Measurements from ENCODE around the gene KLHL2. TPM values are rescaled to one million over a fixed set of nuclear protein-coding genes. Genes with fewer than 3 reads are reported as not detected.
"Not testable (repeated sequence)": the region's sequence is repeated elsewhere in the genome, so short reads cannot be mapped to it uniquely, and the experiment has no call there.

The KLHL2 gene
- total RNA-seq, 4 donors from 2014 or later, result 23.1 to 42.6 (median 32.4) TPM

GRCh38 chr4:165222651-165222994 lies 15.3 kb downstream of the KLHL2 start:
- no peak for ATAC-seq (ENCODE audit: low FRiP score)
- TF ChIP-seq CTCF (IDR thresholded peaks at IDR 0.05), result no peak
- DNase-seq (ENCODE audit: low spot score), result no peak

- not testable (repeated sequence) for ATAC-seq (ENCODE audit: low FRiP score)
Observed at GRCh38 chr4:165227401-165227800, 20.0 kb downstream of the KLHL2 start.

GRCh38 chr4:165229490-165230200 lies 22.3 kb downstream of the KLHL2 start:
- not testable (repeated sequence) for ATAC-seq (ENCODE audit: low FRiP score); DNase-seq (ENCODE audit: low spot score)

More at GRCh38 chr4:165227401-165227800, 20.0 kb downstream of the KLHL2 start:
- not testable (repeated sequence) for DNase-seq (ENCODE audit: low spot score)

DNA sequence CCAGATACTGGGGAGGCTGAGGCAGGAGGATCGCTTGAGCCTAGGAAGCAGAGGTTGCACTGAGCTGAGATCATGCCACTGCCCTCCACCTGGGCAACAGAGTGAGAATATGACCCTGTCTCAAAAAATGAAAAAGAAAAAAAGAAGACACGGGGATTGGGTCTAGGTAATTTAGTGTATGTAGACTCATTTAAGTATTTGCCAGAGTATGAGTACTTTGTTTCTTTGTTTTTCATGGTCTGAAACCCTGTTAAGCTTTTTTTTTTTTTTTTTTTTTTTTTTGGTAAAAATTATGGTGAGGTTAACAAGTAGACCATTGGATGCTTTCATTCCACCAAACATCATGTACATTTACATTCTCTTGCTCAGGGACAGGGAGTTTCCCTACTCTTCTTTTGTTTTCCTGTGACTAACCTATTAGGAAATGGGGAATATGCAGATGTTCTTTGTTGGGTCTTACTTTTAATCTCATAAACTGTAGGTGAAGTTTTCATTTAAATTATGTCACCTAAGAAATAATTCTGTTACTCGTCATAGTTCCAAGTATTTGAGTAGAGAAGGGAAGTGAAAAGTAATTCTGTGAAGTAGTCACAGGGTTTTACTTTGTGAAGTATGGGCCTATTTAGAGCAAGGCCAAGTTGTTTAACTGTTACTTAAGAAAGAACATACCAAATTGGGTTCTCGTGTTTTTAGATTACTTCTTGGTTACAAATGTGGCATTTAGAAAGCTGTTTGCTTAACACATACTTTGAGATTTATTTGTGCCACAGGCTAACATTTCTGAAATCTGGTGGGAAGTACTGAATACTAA lies 25.5 kb downstream of the KLHL2 start:
- ATAC-seq (ENCODE audit: low FRiP score); DNase-seq (ENCODE audit: low spot score): not testable (repeated sequence)

GRCh38 chr4:165234766-165235165 lies 27.4 kb downstream of the KLHL2 start:
- DNase-seq (ENCODE audit: low spot score) (no peak), ATAC-seq (ENCODE audit: low FRiP score) (no peak)
- TF ChIP-seq CTCF (IDR thresholded peaks at IDR 0.05), result no peak

GRCh38 chr4:165236852-165237251 lies 29.5 kb downstream of the KLHL2 start:
- not testable (repeated sequence) for DNase-seq (ENCODE audit: low spot score); ATAC-seq (ENCODE audit: low FRiP score)

DNA sequence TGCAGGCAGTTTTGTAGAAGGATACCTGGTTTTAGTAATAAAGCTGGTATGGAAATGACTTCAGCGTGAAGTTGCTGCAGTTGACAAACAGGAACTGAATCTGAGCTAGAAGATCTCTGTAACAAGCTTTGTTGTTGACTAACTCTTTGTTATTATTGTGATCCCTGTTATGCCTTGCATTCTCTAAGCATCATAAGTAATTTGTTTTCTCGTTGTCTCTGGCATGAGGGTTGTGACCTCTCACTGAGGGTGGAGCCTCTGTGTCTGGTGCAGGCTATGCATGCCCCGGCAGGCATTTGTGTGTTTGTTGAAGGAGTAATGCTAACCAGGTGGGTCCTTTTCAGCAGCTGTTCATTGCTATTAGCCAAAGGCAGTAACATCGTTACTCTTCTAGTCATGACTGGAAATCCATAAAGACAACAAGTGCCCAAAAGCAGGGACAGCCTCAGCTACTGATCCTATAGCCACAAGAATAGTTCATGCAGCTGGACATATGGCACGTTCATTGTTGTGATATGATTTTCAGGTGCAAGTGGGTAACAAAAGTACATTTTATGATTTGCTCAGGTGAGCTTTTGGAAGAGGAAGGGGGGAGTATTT lies 30.8 kb downstream of the KLHL2 start:
- DNase-seq (ENCODE audit: low spot score); ATAC-seq (ENCODE audit: low FRiP score): not testable (repeated sequence)

DNA sequence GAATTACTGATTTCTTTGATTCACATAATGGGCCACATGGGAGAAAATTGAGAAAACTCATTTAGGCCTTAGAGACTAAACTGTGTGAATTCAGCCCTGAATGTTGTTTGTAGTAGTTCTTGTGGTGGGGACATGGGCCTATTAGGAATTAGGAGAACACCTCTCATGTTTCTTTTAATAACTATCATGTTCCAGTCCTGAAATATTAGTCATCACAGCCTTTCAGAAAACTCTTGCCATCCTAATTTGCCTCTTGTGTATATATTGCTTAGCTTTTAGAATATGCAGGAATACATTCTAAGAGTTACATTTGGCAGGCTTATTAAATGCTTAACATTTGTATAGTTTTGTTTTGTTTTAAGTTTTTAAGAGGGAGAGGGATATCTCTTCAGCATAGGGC lies 33.4 kb downstream of the KLHL2 start:
- ATAC-seq (ENCODE audit: low FRiP score); DNase-seq (ENCODE audit: low spot score): not testable (repeated sequence)

- DNase-seq (ENCODE audit: low spot score); ATAC-seq (ENCODE audit: low FRiP score): not testable (repeated sequence)
Observed at GRCh38 chr4:165244148-165244547, 36.8 kb downstream of the KLHL2 start.

DNA sequence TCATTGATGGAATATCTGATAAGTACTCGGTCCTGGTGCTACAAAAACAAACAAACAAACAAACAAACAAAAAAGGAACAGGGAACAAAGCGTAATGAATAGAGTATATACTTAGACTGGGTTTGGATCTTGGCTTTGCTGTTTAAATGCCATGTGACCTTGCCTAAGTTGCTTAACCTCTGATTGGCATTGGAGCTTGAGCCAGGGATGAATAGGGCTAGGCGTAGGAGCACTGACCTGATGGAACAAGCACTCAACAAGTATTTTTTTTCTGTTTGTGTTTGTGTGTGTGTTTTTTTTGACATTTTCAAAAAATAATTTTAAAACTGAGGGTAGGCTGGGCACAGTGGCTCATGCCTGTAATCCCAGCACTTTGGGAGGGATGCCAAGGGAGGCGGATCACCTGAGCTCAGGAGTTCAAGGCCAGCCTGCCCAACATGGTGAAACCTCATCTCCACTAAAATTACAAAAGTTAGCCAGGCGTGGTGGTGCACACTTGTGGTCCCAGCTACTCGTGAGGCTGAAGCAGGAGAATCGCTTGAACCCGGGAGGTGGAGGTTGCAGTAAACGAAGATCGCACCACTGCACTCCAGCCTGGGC lies 37.3 kb downstream of the KLHL2 start:
- not testable (repeated sequence) for DNase-seq (ENCODE audit: low spot score); ATAC-seq (ENCODE audit: low FRiP score)

- ATAC-seq (ENCODE audit: low FRiP score), result no peak
- DNase-seq (ENCODE audit: low spot score), result no peak
Observed at GRCh38 chr4:165248102-165248501, 40.7 kb downstream of the KLHL2 start.

GRCh38 chr4:165248904-165249303 lies 41.5 kb downstream of the KLHL2 start:
- ATAC-seq (ENCODE audit: low FRiP score), result peak; percentile 66
- DNase-seq (ENCODE audit: low spot score), result not testable (repeated sequence)

More at GRCh38 chr4:165248102-165248501, 40.7 kb downstream of the KLHL2 start:
- TF ChIP-seq CTCF (IDR thresholded peaks at IDR 0.05), result no peak

- not testable (repeated sequence) for DNase-seq (ENCODE audit: low spot score); ATAC-seq (ENCODE audit: low FRiP score)
Observed at GRCh38 chr4:165254771-165255170, 47.4 kb downstream of the KLHL2 start.

GRCh38 chr4:165255439-165255838 lies 48.1 kb downstream of the KLHL2 start:
- DNase-seq (ENCODE audit: low spot score); ATAC-seq (ENCODE audit: low FRiP score): not testable (repeated sequence)

GRCh38 chr4:165256074-165256659 lies 48.8 kb downstream of the KLHL2 start:
- ATAC-seq (ENCODE audit: low FRiP score); DNase-seq (ENCODE audit: low spot score): not testable (repeated sequence)
